22Rv1 (cell line): ENCODE measurements around the gene ANAPC1.
"Not testable (repeated sequence)": the region's sequence is repeated elsewhere in the genome, so short reads cannot be mapped to it uniquely, and the experiment has no call there.

ENCODE experiments used
- H3K27ac ChIP-seq: fragments of 450-650 bp; 2 replicates; pipeline ENCODE4 v1.5.1; 2017
- CTCF ChIP-seq: fragments of 450-650 bp; IDR thresholded peaks from 2 replicates; pipeline ENCODE4 v1.5.1; 2017; ENCODE audit warnings: mild to moderate bottlenecking
- ZFX ChIP-seq: fragments of 450-650 bp; IDR thresholded peaks from 2 replicates; pipeline ENCODE4 v1.6.1; 2017; ENCODE audit warnings: antibody characterized with exemption, borderline replicate concordance

Gene ANAPC1

GRCh38 chr2:111900859-111901258 is 16.9 kb upstream of the ANAPC1 start:
- no peak for TF ChIP-seq ZFX
- peak; percentile 56 for TF ChIP-seq CTCF
- no peak overlapping the region for H3K27ac ChIP-seq

- TF ChIP-seq CTCF (no peak), ZFX (no peak)
- H3K27ac ChIP-seq: peak overlapping the region; percentile 60
Measured at GRCh38 chr2:111898703-111899514, 14.9 kb upstream of the ANAPC1 start.

- peak within 1 kb of the TSS; percentile 60 for H3K27ac ChIP-seq
- TF ChIP-seq CTCF: peak; percentile 80
- no peak for TF ChIP-seq ZFX
Measured at GRCh38 chr2:111897924-111898702, 14.1 kb upstream of the ANAPC1 start, which contains the start of gene MERTK. Gene MERTK (plus strand): TSS chr2:111898607. CDS start chr2:111898736, 129 bp downstream.

GRCh38 chr2:111897630-111897923 is 13.6 kb upstream of the ANAPC1 start:
- H3K27ac ChIP-seq: peak overlapping the region; percentile 60
- TF ChIP-seq ZFX (no peak), CTCF (no peak)

GRCh38 chr2:111896576-111896975 is 12.6 kb upstream of the ANAPC1 start:
- no peak overlapping the region for H3K27ac ChIP-seq
- TF ChIP-seq CTCF: no peak
- no peak for TF ChIP-seq ZFX

- H3K27ac ChIP-seq: no peak overlapping the region
- TF ChIP-seq ZFX (no peak), CTCF (no peak)
Measured at GRCh38 chr2:111896024-111896423, 12.0 kb upstream of the ANAPC1 start.

- H3K27ac ChIP-seq: peak overlapping the region; percentile 73
- no peak for TF ChIP-seq CTCF
Measured at GRCh38 chr2:111884592-111884964, 585 bp upstream of the ANAPC1 start.

GRCh38 chr2:111872806-111873205 is 11.2 kb downstream of the ANAPC1 start:
- H3K27ac ChIP-seq: not testable (repeated sequence)

GRCh38 chr2:111865124-111865523 is 18.9 kb downstream of the ANAPC1 start:
- H3K27ac ChIP-seq: not testable (repeated sequence)

GRCh38 chr2:111860005-111860404 is 24.0 kb downstream of the ANAPC1 start:
- not testable (repeated sequence) for H3K27ac ChIP-seq

GRCh38 chr2:111852544-111852943 is 31.4 kb downstream of the ANAPC1 start:
- H3K27ac ChIP-seq: not testable (repeated sequence)
